Measurements from ENCODE around the gene ZNF790. TPM values are rescaled to one million over a fixed set of nuclear protein-coding genes. Genes with fewer than 3 reads are reported as not detected.

The ZNF790 gene
- total and polyA plus RNA-seq, 2 of the 8 experiments (the other 6 are each of a cell fraction or from before 2014, with no cell fraction given): 1.7 to 7.2 TPM

DNA sequence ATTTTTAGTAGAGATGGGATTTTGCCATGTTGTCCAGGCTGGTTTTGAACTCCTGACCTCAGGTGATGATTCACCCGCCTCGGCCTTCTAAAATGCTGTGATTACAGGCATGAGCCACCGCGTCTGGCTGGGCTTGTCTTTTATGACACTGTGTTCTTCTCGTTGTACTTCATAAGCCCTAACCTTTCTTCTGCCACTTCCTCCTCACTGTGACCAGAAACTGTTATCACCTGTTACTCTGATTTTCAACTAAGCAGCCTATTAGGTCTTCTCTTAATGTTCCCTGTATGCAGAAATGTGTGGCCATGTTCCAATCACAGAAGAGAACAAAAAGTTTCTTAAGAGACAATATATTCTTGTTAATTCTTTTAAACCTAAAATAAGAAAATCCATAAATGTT, 16.4 kb downstream of the ZNF790 start:
- H3K4me2 ChIP-seq (ENCODE audit: insufficient read depth in 1 of 2, low read depth in 2 of 2, low read length in 2 of 2): no peak overlapping the region
- H3K79me1 ChIP-seq (ENCODE audit: low read depth, low read length): no peaks in the 10 kb centered on the region
- no peak overlapping the region for H3K4ac ChIP-seq (replicated peaks; ENCODE audit: insufficient read length, low read depth, low read length)
- POLR2A ChIA-PET (ENCODE audit: partially characterized antibody): interaction anchor here (1.2 to 1.4 kb wide), 2 partner anchors 20 to 25 kb away, joined by 3 to 4 read pairs; no protein-coding TSS in a partner anchor
- no peak overlapping the region for H2BK12ac ChIP-seq (ENCODE audit: low read depth, low read length)
- no peak overlapping the region for H4K5ac ChIP-seq (ENCODE audit: insufficient read length, low read depth, low read length)
- no peak overlapping the region for H2BK15ac ChIP-seq (ENCODE audit: low read length)
- H2AK5ac ChIP-seq (ENCODE audit: low read depth, low read length): no peak overlapping the region
- no peak overlapping the region for H3K23ac ChIP-seq (ENCODE audit: insufficient read length)
- no peak overlapping the region for H2AFZ ChIP-seq (ENCODE audit: low read length)
- DNase-seq (ENCODE audit: low read depth in 1 of 2, low spot score in 2 of 2): no peak
- H4K20me1 ChIP-seq (replicated peaks in 1 of 2; ENCODE audit: control insufficient read depth in 1 of 2, insufficient read depth in 2 of 2, low read length in 2 of 2): no peaks in the 10 kb centered on the region
- no peak overlapping the region for H3K4me3 ChIP-seq (ENCODE audit: extremely low read depth in 1 of 4, insufficient read depth in 2 of 4, low read depth in 3 of 4, low read length in 4 of 4)
- H3K9me3 ChIP-seq (ENCODE audit: insufficient read depth in 2 of 2, low read depth in 1 of 2, low read length in 1 of 2): peaks cover 67 to 82% of the 10 kb centered on the region in 2 experiments
- WGBS, 2 experiments (ENCODE audit: extremely low coverage in 1 of 2, insufficient coverage in 1 of 2, insufficient read length in 1 of 2, insufficient replicate concordance in 2 of 2, low coverage in 1 of 2, low lambda C conversion rate in 2 of 2, missing lambda C conversion rate in 1 of 2): 99% methylated on average over 5 of the region's 5 CpGs; no CpG with 5 or more reads in 1 of the 2 experiments
- no peak overlapping the region for H2BK20ac ChIP-seq (ENCODE audit: low read length)
- no peak for FAIRE-seq
- no peak overlapping the region for H2BK120ac ChIP-seq (replicated peaks; ENCODE audit: low read depth, low read length)
- no peaks in the 10 kb centered on the region for H3K27me3 ChIP-seq (replicated peaks in 1 of 4; ENCODE audit: control insufficient read depth in 3 of 4, extremely low read depth in 1 of 4, insufficient read depth in 3 of 4, low read length in 3 of 4)
- H4K91ac ChIP-seq (replicated peaks; ENCODE audit: insufficient read length, low read length): no peak overlapping the region
- H2BK5ac ChIP-seq (ENCODE audit: low read depth, low read length): no peak overlapping the region
- H4K8ac ChIP-seq (ENCODE audit: extremely low read depth, insufficient read depth, low read length): no peak overlapping the region
- H3K18ac ChIP-seq (ENCODE audit: extremely low read depth, low read length): no peak overlapping the region
- no peaks in the 10 kb centered on the region for H3K79me2 ChIP-seq (ENCODE audit: control insufficient read depth in 1 of 2, insufficient read depth in 2 of 2, low read length in 2 of 2)
- H3K36me3 ChIP-seq (ENCODE audit: control insufficient read depth in 2 of 4, insufficient read depth in 4 of 4, low read length in 3 of 4): peaks cover 3 to 88% (median 37%) of the 10 kb centered on the region in 4 experiments; a peak in 7 of 8 replicates
- H3K56ac ChIP-seq (replicated peaks; ENCODE audit: insufficient read length, low read depth, low read length): no peak overlapping the region
- H3K27ac ChIP-seq (ENCODE audit: low read depth, low read length): no peak overlapping the region
- no peaks in the 10 kb centered on the region for H3K4me1 ChIP-seq (replicated peaks in 1 of 4; ENCODE audit: control insufficient read depth in 3 of 4, insufficient read depth in 4 of 4, low read length in 3 of 4)
- CTCF ChIA-PET (ENCODE audit: partially characterized antibody): interaction anchor here (0.6 kb wide), 1 partner anchor 27 kb away, joined by 3 read pairs; no protein-coding TSS in a partner anchor
- no peak overlapping the region for H3K9ac ChIP-seq (replicated peaks in 1 of 4; ENCODE audit: extremely low read depth in 1 of 4, low read depth in 3 of 4, low read length in 3 of 4)
- no peaks in the 10 kb centered on the region for H3K23me2 ChIP-seq (ENCODE audit: low read depth, low read length)
- H3K14ac ChIP-seq (ENCODE audit: insufficient read length): no peak overlapping the region
- no peak for TF ChIP-seq POLR2AphosphoS5 (IDR thresholded peaks at IDR 0.05; ENCODE audit: low read depth, low read length)
- TF ChIP-seq HDAC2 (IDR thresholded peaks at IDR 0.05; ENCODE audit: borderline replicate concordance in 1 of 2, low read depth in 2 of 2, low read length in 2 of 2): no peak
- TF ChIP-seq CREB1 (IDR thresholded peaks at IDR 0.05): no peak
- TF ChIP-seq KDM4A (IDR thresholded peaks at IDR 0.05; ENCODE audit: low read depth, low read length, severe bottlenecking): no peak
- TF ChIP-seq ZNF274 (IDR thresholded peaks at IDR 0.05; ENCODE audit: borderline replicate concordance, extremely low read depth, low read length): no peak
- TF ChIP-seq TEAD4 (IDR thresholded peaks at IDR 0.05; ENCODE audit: low read depth, low read length): no peak
- no peak for TF ChIP-seq GABPA (IDR thresholded peaks at IDR 0.05; ENCODE audit: borderline replicate concordance, insufficient read depth, low read length)

Data from H1 (cell line).